Ishikawa (cell line): ENCODE measurements around the gene C5orf58.

Source experiments
- CREB1 ChIP-seq: IDR thresholded peaks from 2 replicates; pipeline ENCODE4 v1.6.1; 2012; ENCODE audit warnings: low read depth
- EGR1 ChIP-seq: IDR thresholded peaks from 2 replicates; pipeline ENCODE4 v1.6.1; 2012
- EP300 ChIP-seq: IDR thresholded peaks from 2 replicates; pipeline ENCODE4 v1.6.1; 2012; ENCODE audit warnings: borderline replicate concordance
- FOXM1 ChIP-seq: IDR thresholded peaks from 2 replicates; pipeline ENCODE4 v1.6.1; 2012; ENCODE audit warnings: low read depth, borderline replicate concordance
- MAX ChIP-seq: IDR thresholded peaks from 2 replicates; pipeline ENCODE4 v1.6.1; 2012
- REST ChIP-seq: IDR thresholded peaks from 2 replicates; pipeline ENCODE4 v1.6.1; 2012; ENCODE audit warnings: low read depth, mild to moderate bottlenecking
- TAF1 ChIP-seq: IDR thresholded peaks from 2 replicates; pipeline ENCODE4 v1.6.1; 2012; ENCODE audit warnings: low read depth, mild to moderate bottlenecking
- USF1 ChIP-seq: IDR thresholded peaks from 2 replicates; pipeline ENCODE4 v1.6.1; 2012
- YY1 ChIP-seq: IDR thresholded peaks from 2 replicates; pipeline ENCODE4 v1.6.1; 2012; ENCODE audit warnings: low read depth
- ZBTB7A ChIP-seq: IDR thresholded peaks from 2 replicates; pipeline ENCODE4 v1.6.1; 2012; ENCODE audit warnings: low read depth

GRCh38 chr5:170256571-170256970 is 23.8 kb downstream of the C5orf58 start:
- TF ChIP-seq REST (no peak), USF1 (no peak), CREB1 (no peak), FOXM1 (no peak), ZBTB7A (no peak), EP300 (no peak), EGR1 (no peak), YY1 (no peak), TAF1 (no peak), MAX (no peak)
